ENCODE data around the gene COX6A2.

- TF ChIP-seq CTCF (IDR thresholded peaks at IDR 0.05; ENCODE audit: low read depth, low read length, missing input control) = no peak
- TF ChIP-seq TAF1 (conservative IDR thresholded peaks at IDR 0.05) = no peak
- TF ChIP-seq RAD21 (IDR thresholded peaks at IDR 0.05) = no peak
These were observed 11.8 kb downstream of the COX6A2 start for GRCh38 chr16:31416371-31416770.

Data from liver (tissue), 3 donors.